NB4 (cell line): Measurements from ENCODE around the gene DKK3.

Experiments
- CTCF ChIP-seq: IDR thresholded peaks from one replicate; pipeline ENCODE4 v1.5.1; 2012; ENCODE audit warnings: low read depth, low read length
- POLR2A ChIP-seq: IDR thresholded peaks from 2 replicates; pipeline ENCODE4 v1.6.1; 2011; ENCODE audit warnings: mild to moderate bottlenecking; ENCODE audit not compliant: insufficient read length; ENCODE audit errors: extremely low read depth

DNA sequence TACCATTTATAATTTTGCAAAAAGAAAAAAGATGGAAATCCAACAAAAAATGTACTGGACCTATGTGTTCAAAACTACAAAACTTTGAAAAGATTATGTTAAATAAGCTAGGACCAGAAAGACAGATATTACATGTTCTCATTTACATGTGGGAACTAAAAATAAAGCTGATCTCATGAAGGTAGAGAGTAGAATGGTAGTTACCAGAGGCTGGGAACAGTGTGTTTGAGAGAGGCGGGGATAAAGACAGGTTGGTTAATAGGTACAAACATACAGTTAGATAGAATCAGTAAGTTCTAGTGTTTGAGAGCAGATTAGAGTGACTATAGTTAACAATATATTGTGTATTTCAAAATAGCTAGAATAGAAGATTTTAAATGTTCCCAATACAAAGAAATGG is 95.0 kb downstream of the DKK3 start:
- no peak for TF ChIP-seq CTCF
- TF ChIP-seq POLR2A = no peak
